OCI-LY7 (cell line): Measurements from ENCODE around the gene CAAP1. TPM values are rescaled to one million over a fixed set of nuclear protein-coding genes. Genes with fewer than 3 reads are reported as not detected.

Experiments used
- BruUV-seq: library from RNA; stranded (reverse); fragments of 400-500 nt; replicated peaks from 2 replicates; lab custom pipeline; 2021; lab: Mats Ljungman, UMichigan
- CTCF ChIA-PET: fragments of 300-600 bp; sonication (Branson Sonifier 250); formaldehyde crosslinking; loops from one replicate; lab custom pipeline; 2022; ENCODE audit warnings: antibody characterized with exemption; ENCODE audit not compliant: unreplicated experiment; lab: Charles Lee
- POLR2A ChIA-PET: fragments of 300-600 bp; sonication (Branson Sonifier 250); formaldehyde crosslinking; loops from one replicate; lab custom pipeline; 2022; ENCODE audit warnings: antibody characterized with exemption; lab: Charles Lee
- DNase-seq: peaks from one replicate; pipeline ENCODE4 v3.0.0-alpha.2; 2015; ENCODE audit warnings: low spot score
- H2AFZ ChIP-seq: fragments of 200-600 bp; sonication (generic), shearing (Covaris generic); 2 replicates; pipeline ENCODE4 v1.6.1; 2014; ENCODE audit warnings: mild to moderate bottlenecking, antibody characterized with exemption, low read length, moderate library complexity
- H3K27ac ChIP-seq: fragments of 200-600 bp; sonication (generic); 2 replicates; pipeline ENCODE4 v1.5.1; 2014; ENCODE audit warnings: mixed run types, low read depth, mild to moderate bottlenecking, moderate library complexity, low read length, inconsistent platforms; ENCODE audit not compliant: poor library complexity, severe bottlenecking
- H3K36me3 ChIP-seq: fragments of 200-600 bp; sonication (generic); 2 replicates; pipeline ENCODE4 v1.6.1; 2014; ENCODE audit warnings: mild to moderate bottlenecking, antibody characterized with exemption, low read length, moderate library complexity, mixed read lengths; ENCODE audit not compliant: insufficient read depth
- H3K4me1 ChIP-seq: fragments of 200-600 bp; sonication (generic); 2 replicates; pipeline ENCODE4 v1.5.1; 2014; ENCODE audit warnings: mild to moderate bottlenecking, low read length; ENCODE audit not compliant: insufficient read depth, poor library complexity, severe bottlenecking
- H3K4me2 ChIP-seq: fragments of 200-600 bp; sonication (generic); 2 replicates; pipeline ENCODE4 v1.6.1; 2014; ENCODE audit warnings: mild to moderate bottlenecking, low read length
- H3K4me3 ChIP-seq: fragments of 200-600 bp; sonication (generic); 2 replicates; pipeline ENCODE4 v1.5.1; 2014; ENCODE audit warnings: mild to moderate bottlenecking, low read depth, low read length; ENCODE audit not compliant: poor library complexity, severe bottlenecking
- H3K79me2 ChIP-seq: fragments of 200-600 bp; sonication (generic); 2 replicates; pipeline ENCODE4 v1.6.1; 2016; ENCODE audit warnings: low read depth, mild to moderate bottlenecking, low read length, moderate library complexity, mixed read lengths; ENCODE audit not compliant: insufficient read depth
- H3K9me2 ChIP-seq: fragments of 200-600 bp; sonication (generic); 2 replicates; pipeline ENCODE4 v1.6.1; 2016; ENCODE audit warnings: mild to moderate bottlenecking, low read length, mixed read lengths; ENCODE audit not compliant: insufficient read depth
- H3K9me3 ChIP-seq: fragments of 200-600 bp; sonication (generic); 2 replicates; pipeline ENCODE4 v1.6.1; 2014; ENCODE audit warnings: mild to moderate bottlenecking, mixed run types, low read length, mixed read lengths
- H4K20me1 ChIP-seq: fragments of 200-600 bp; sonication (generic); 2 replicates; pipeline ENCODE4 v1.6.1; 2014; ENCODE audit warnings: mild to moderate bottlenecking, antibody characterized with exemption, low read length, moderate library complexity, mixed read lengths; ENCODE audit not compliant: insufficient read depth
- CTCF ChIP-seq: fragments of 200-600 bp; sonication (generic); conservative IDR thresholded peaks from 2 replicates; pipeline ENCODE4 v1.5.1; 2014; ENCODE audit warnings: mild to moderate bottlenecking, antibody characterized with exemption, low read length, moderate library complexity, mixed read lengths
- EZH2phosphoT487 ChIP-seq: fragments of 200-600 bp; sonication (generic); IDR thresholded peaks from 2 replicates; pipeline ENCODE4 v1.6.1; 2018; ENCODE audit warnings: low read depth, borderline replicate concordance, mild to moderate bottlenecking, mixed run types, antibody characterized with exemption, low read length, moderate library complexity, mixed read lengths
- intact Hi-C: fragments of 100-400 bp; cut with micrococcal nuclease; formaldehyde crosslinking; loops from one replicate; pipeline ENCODE4 v1.10.0; 2022; ENCODE audit not compliant: unreplicated experiment
- small RNA-seq: library from RNA; depleted of rRNA; stranded (forward); fragments of <200 nt; gene quantifications from one replicate; pipeline ENCODE3, GENCODE V24; 2014
- total RNA-seq, 2 experiments: library from RNA; depleted of rRNA in 1 of 2; stranded (reverse); fragments of >200 nt in 1 of 2; shearing (Covaris generic) in 1 of 2; gene quantifications; 2 replicates each; pipeline ENCODE4 v1.2.3, GENCODE V29; 2014 to 2022

CAAP1 gene
- total RNA-seq, 2 experiments from 2014 or later = 32.9 to 38.8 TPM

- Histone ChIP-seq H3K9me2 (no peaks in the 10 kb centered on the region), H3K4me3 (no peak overlapping the region), H3K79me2 (no peaks in the 10 kb centered on the region), H3K9me3 (no peaks in the 10 kb centered on the region), H4K20me1 (no peaks in the 10 kb centered on the region), H3K36me3 (no peaks in the 10 kb centered on the region), H3K4me2 (no peak overlapping the region), H2AFZ (no peak overlapping the region), H3K4me1 (no peaks in the 10 kb centered on the region), H3K27ac (no peak overlapping the region)
- intact Hi-C loops = no loop called here
- no peak for DNase-seq
- TF ChIP-seq EZH2phosphoT487 = no peak
- TF ChIP-seq CTCF = no peak
- ChIA-PET POLR2A (no interaction called here), CTCF (no interaction called here)
- no TSS peak for BruUV-seq
These were observed 101.3 kb downstream of the CAAP1 start for GRCh38 chr9:26791274-26791673.

Small RNA genes within 50 kb of the gene (small RNA-seq; reads per million reads assigned to genes)
- gene RF00322 (not detected), gene RN7SL100P (not detected)

Other genes starting within 250 kb of the CAAP1 start
- 18.1 and 21.4 TPM in 2 replicates for gene PLAA, start 54.4 kb upstream of the CAAP1 start, total RNA-seq (2014; rRNA removed; shearing (Covaris generic))
- 31.8 and 33.5 TPM in 2 replicates for gene PLAA, start 54.4 kb upstream of the CAAP1 start, total RNA-seq (2022)
- 4.5 and 10.2 TPM in 2 replicates for gene IFT74, start 63.6 kb upstream of the CAAP1 start, total RNA-seq (2014; rRNA removed; shearing (Covaris generic))
- 2.6 and 3.4 TPM in 2 replicates for gene IFT74, start 63.6 kb upstream of the CAAP1 start, total RNA-seq (2022)
- not detected in 2 replicates for gene LRRC19, start 112.9 kb upstream of the CAAP1 start, total RNA-seq (2014; rRNA removed; shearing (Covaris generic))
- not detected in 2 replicates for gene LRRC19, start 112.9 kb upstream of the CAAP1 start, total RNA-seq (2022)
- not detected in 2 replicates for gene TEK, start 216.4 kb upstream of the CAAP1 start, total RNA-seq (2014; rRNA removed; shearing (Covaris generic))
- gene TEK, start 216.4 kb upstream of the CAAP1 start, total RNA-seq (2022) = not detected in 2 replicates